ENCODE results near the gene SCP2. TPM values are rescaled to one million over a fixed set of nuclear protein-coding genes. Genes with fewer than 3 reads are reported as not detected.

SCP2 gene
- total RNA-seq, 2 donors from 2014 or later = 50.8 to 54.3 TPM

GRCh38 chr1:53038566-53038965 is 111.5 kb downstream of the SCP2 start:
- no peak overlapping the region for H3K4me3 Mint-ChIP-seq
- DNase-seq (no peak), ATAC-seq (replicated peaks in 1 of 2) (no peak)
- no peaks in the 10 kb centered on the region for H3K4me1 Mint-ChIP-seq (ENCODE audit: low read depth)
- H3K27ac Mint-ChIP-seq = no peak overlapping the region
- H3K27me3 Mint-ChIP-seq (ENCODE audit: low read depth) = no peaks in the 10 kb centered on the region
- no peaks in the 10 kb centered on the region for H3K9me3 Mint-ChIP-seq
- peaks cover 5 to 9% of the 10 kb centered on the region in 2 donors for H3K36me3 Mint-ChIP-seq (ENCODE audit: insufficient read depth in 2 of 2)

- Mint-ChIP-seq H3K4me1 (ENCODE audit: low read depth) (peaks cover 10% of the 10 kb centered on the region), H3K9me3 (no peaks in the 10 kb centered on the region), H3K4me3 (no peak overlapping the region), H3K27me3 (ENCODE audit: low read depth) (no peaks in the 10 kb centered on the region), H3K27ac (no peak overlapping the region), H3K36me3 (ENCODE audit: insufficient read depth in 2 of 2) (peaks cover 5 to 9% of the 10 kb centered on the region in 2 donors)
- DNase-seq (no peak), ATAC-seq (replicated peaks in 1 of 2) (no peak)
Measured at GRCh38 chr1:53043271-53043670, 116.2 kb downstream of the SCP2 start.

- ATAC-seq (replicated peaks in 1 of 2) = no peak
- Mint-ChIP-seq H3K4me1 (ENCODE audit: low read depth) (peaks cover 12% of the 10 kb centered on the region), H3K36me3 (ENCODE audit: insufficient read depth in 2 of 2) (peaks cover 5 to 6% of the 10 kb centered on the region in 2 donors), H3K9me3 (no peaks in the 10 kb centered on the region), H3K27ac (no peak overlapping the region), H3K4me3 (no peak overlapping the region), H3K27me3 (ENCODE audit: low read depth) (no peaks in the 10 kb centered on the region)
- no peak for DNase-seq
Measured at GRCh38 chr1:53044926-53045325, 117.8 kb downstream of the SCP2 start.

- Mint-ChIP-seq H3K27ac (no peak overlapping the region), H3K27me3 (ENCODE audit: low read depth) (no peaks in the 10 kb centered on the region), H3K4me3 (no peak overlapping the region), H3K9me3 (no peaks in the 10 kb centered on the region), H3K4me1 (ENCODE audit: low read depth) (peaks cover 12% of the 10 kb centered on the region), H3K36me3 (ENCODE audit: insufficient read depth in 2 of 2) (no peaks in the 10 kb centered on the region)
- no peak for DNase-seq
- ATAC-seq (replicated peaks in 1 of 2) = no peak
Measured at GRCh38 chr1:53046930-53047329, 119.9 kb downstream of the SCP2 start.

- peaks cover 12% of the 10 kb centered on the region for H3K4me1 Mint-ChIP-seq (ENCODE audit: low read depth)
- H3K27ac Mint-ChIP-seq = peak overlapping the region; percentile 29
- H3K27me3 Mint-ChIP-seq (ENCODE audit: low read depth) = no peaks in the 10 kb centered on the region
- no peak overlapping the region for H3K4me3 Mint-ChIP-seq
- H3K9me3 Mint-ChIP-seq = no peaks in the 10 kb centered on the region
- peak; percentile 85 to 96 for ATAC-seq (replicated peaks in 1 of 2)
- DNase-seq = peak in 1 of 2 donors; percentile 8
- H3K36me3 Mint-ChIP-seq (ENCODE audit: insufficient read depth in 2 of 2) = peaks cover 0 to 6% of the 10 kb centered on the region in 2 donors
Measured at GRCh38 chr1:53047737-53048736, 121.0 kb downstream of the SCP2 start.

GRCh38 chr1:53048960-53049573 is 122.0 kb downstream of the SCP2 start:
- H3K27ac Mint-ChIP-seq = no peak overlapping the region
- H3K4me3 Mint-ChIP-seq = no peak overlapping the region
- peaks cover 0 to 8% of the 10 kb centered on the region in 2 donors for H3K36me3 Mint-ChIP-seq (ENCODE audit: insufficient read depth in 2 of 2)
- ATAC-seq (replicated peaks in 1 of 2) (no peak), DNase-seq (no peak)
- no peaks in the 10 kb centered on the region for H3K27me3 Mint-ChIP-seq (ENCODE audit: low read depth)
- H3K4me1 Mint-ChIP-seq (ENCODE audit: low read depth) = peaks cover 12% of the 10 kb centered on the region
- no peaks in the 10 kb centered on the region for H3K9me3 Mint-ChIP-seq

GRCh38 chr1:53049574-53049967 is 122.5 kb downstream of the SCP2 start:
- Mint-ChIP-seq H3K27ac (no peak overlapping the region), H3K9me3 (no peaks in the 10 kb centered on the region), H3K36me3 (ENCODE audit: insufficient read depth in 2 of 2) (peaks cover 0 to 8% of the 10 kb centered on the region in 2 donors), H3K27me3 (ENCODE audit: low read depth) (no peaks in the 10 kb centered on the region), H3K4me3 (no peak overlapping the region), H3K4me1 (ENCODE audit: low read depth) (peaks cover 12% of the 10 kb centered on the region)
- DNase-seq (no peak), ATAC-seq (replicated peaks in 1 of 2) (no peak)

GRCh38 chr1:53050310-53050709 is 123.2 kb downstream of the SCP2 start:
- no peak for DNase-seq
- no peak for ATAC-seq (replicated peaks in 1 of 2)
- Mint-ChIP-seq H3K36me3 (ENCODE audit: insufficient read depth in 2 of 2) (peaks cover 0 to 8% of the 10 kb centered on the region in 2 donors), H3K4me1 (ENCODE audit: low read depth) (peaks cover 12% of the 10 kb centered on the region), H3K4me3 (no peak overlapping the region), H3K9me3 (no peaks in the 10 kb centered on the region), H3K27me3 (ENCODE audit: low read depth) (no peaks in the 10 kb centered on the region), H3K27ac (no peak overlapping the region)

GRCh38 chr1:53051676-53052075 is 124.6 kb downstream of the SCP2 start:
- Mint-ChIP-seq H3K36me3 (ENCODE audit: insufficient read depth in 2 of 2) (peaks cover 0 to 8% of the 10 kb centered on the region in 2 donors), H3K27ac (no peak overlapping the region)

GRCh38 chr1:53057127-53057526 is 130.1 kb downstream of the SCP2 start:
- Mint-ChIP-seq H3K36me3 (ENCODE audit: insufficient read depth in 2 of 2) (peaks cover 0 to 8% of the 10 kb centered on the region in 2 donors), H3K9me3 (no peaks in the 10 kb centered on the region), H3K27me3 (ENCODE audit: low read depth) (peaks cover 33% of the 10 kb centered on the region), H3K4me1 (ENCODE audit: low read depth) (no peaks in the 10 kb centered on the region), H3K4me3 (no peak overlapping the region), H3K27ac (no peak overlapping the region)
- ATAC-seq (replicated peaks in 1 of 2) = no peak
- no peak for DNase-seq

More at GRCh38 chr1:53051676-53052075, 124.6 kb downstream of the SCP2 start:
- H3K4me1 Mint-ChIP-seq (ENCODE audit: low read depth) = peaks cover 12% of the 10 kb centered on the region
- H3K27me3 Mint-ChIP-seq (ENCODE audit: low read depth) = no peaks in the 10 kb centered on the region
- DNase-seq = no peak
- no peak overlapping the region for H3K4me3 Mint-ChIP-seq
- no peak for ATAC-seq (replicated peaks in 1 of 2)
- no peaks in the 10 kb centered on the region for H3K9me3 Mint-ChIP-seq

GRCh38 chr1:53060579-53060978 is 133.5 kb downstream of the SCP2 start:
- Mint-ChIP-seq H3K4me3 (no peak overlapping the region), H3K4me1 (ENCODE audit: low read depth) (peaks cover 5% of the 10 kb centered on the region), H3K36me3 (ENCODE audit: insufficient read depth in 2 of 2) (no peaks in the 10 kb centered on the region), H3K9me3 (no peaks in the 10 kb centered on the region), H3K27ac (no peak overlapping the region), H3K27me3 (ENCODE audit: low read depth) (peaks cover 52% of the 10 kb centered on the region)
- ATAC-seq (replicated peaks in 1 of 2) (no peak), DNase-seq (no peak)

- Mint-ChIP-seq H3K27me3 (ENCODE audit: low read depth) (peaks cover 54% of the 10 kb centered on the region), H3K36me3 (ENCODE audit: insufficient read depth in 2 of 2) (no peaks in the 10 kb centered on the region), H3K4me1 (ENCODE audit: low read depth) (peaks cover 5% of the 10 kb centered on the region), H3K9me3 (no peaks in the 10 kb centered on the region), H3K27ac (no peak overlapping the region), H3K4me3 (peak overlapping the region; percentile 46 to 77)
- no peak for DNase-seq
- no peak for ATAC-seq (replicated peaks in 1 of 2)
Measured at GRCh38 chr1:53061123-53061858, 134.2 kb downstream of the SCP2 start.

Measured in activated T-cell treated with anti-CD3 and anti-CD28 coated beads, Interleukin-2, amount 50 U/mL, for 72 hours (primary cell).